Natural killer cell (primary cell): ENCODE results near the gene LMAN2. TPM values are rescaled to one million over a fixed set of nuclear protein-coding genes. Genes with fewer than 3 reads are reported as not detected.

ENCODE experiments used
- ATAC-seq, 3 donors: fragments of 150-1000 bp in 2 of 3; fragments of 200-7000 bp in 1 of 3; cut with Tn5 transposase; 1 replicate in 1 of 3; 2 replicates in 2 of 3; pipeline ENCODE4 v1.10.0; 2021; ENCODE audit warnings: mild to moderate bottlenecking in 2 of 3, moderate library complexity in 2 of 3
- DNase-seq, 2 donors: peaks; one replicate each; pipeline versions ENCODE4 v3.0.0 to v3.0.0-alpha.2; 2013 to 2021; ENCODE audit warnings: mixed read lengths in 1 of 2
- H3K27ac ChIP-seq: one replicate; pipeline ENCODE4 v1.5.1; 2013; ENCODE audit warnings: mild to moderate bottlenecking, low read length
- H3K27me3 ChIP-seq: one replicate; pipeline ENCODE4 v1.6.1; 2013; ENCODE audit warnings: low read length; ENCODE audit not compliant: control insufficient read depth, insufficient read depth
- H3K36me3 ChIP-seq: one replicate; pipeline ENCODE4 v1.6.1; 2013; ENCODE audit warnings: low read length; ENCODE audit not compliant: control insufficient read depth, insufficient read depth
- H3K4me1 ChIP-seq: one replicate; pipeline ENCODE4 v1.6.1; 2013; ENCODE audit warnings: low read length; ENCODE audit not compliant: control insufficient read depth, insufficient read depth
- H3K4me3 ChIP-seq: one replicate; pipeline ENCODE4 v1.5.1; 2013; ENCODE audit warnings: low read length
- H3K9me3 ChIP-seq: one replicate; pipeline ENCODE4 v1.6.1; 2013; ENCODE audit warnings: low read length; ENCODE audit not compliant: control insufficient read depth, insufficient read depth
- H3K27ac Mint-ChIP-seq, 2 donors: one replicate each; pipeline ENCODE4 v1.8.0; 2022; ENCODE audit warnings: mild to moderate bottlenecking in 2 of 2, mixed read lengths in 2 of 2, moderate library complexity in 1 of 2
- H3K27me3 Mint-ChIP-seq, 2 donors: one replicate each; pipeline ENCODE4 v1.8.0; 2022; ENCODE audit warnings: low read depth in 2 of 2, mixed read lengths in 2 of 2
- H3K36me3 Mint-ChIP-seq: one replicate; pipeline ENCODE4 v1.8.0; 2022; ENCODE audit warnings: mixed read lengths
- H3K4me1 Mint-ChIP-seq, 2 donors: one replicate each; pipeline ENCODE4 v1.8.0; 2022; ENCODE audit warnings: mixed read lengths in 2 of 2
- H3K4me3 Mint-ChIP-seq: one replicate; pipeline ENCODE4 v1.8.0; 2022; ENCODE audit warnings: mild to moderate bottlenecking, moderate library complexity, mixed read lengths
- H3K9me3 Mint-ChIP-seq, 2 donors: one replicate each; pipeline ENCODE4 v1.8.0; 2022; ENCODE audit warnings: mixed read lengths in 2 of 2
- WGBS: methylation state at CpG from one replicate; pipeline ENCODE4 v1.1.7; 2013; ENCODE audit warnings: missing lambda C conversion rate; ENCODE audit not compliant: insufficient coverage; 5-methylcytosine and 5-hydroxymethylcytosine counted together
- intact Hi-C: fragments of 100-400 bp; cut with micrococcal nuclease; formaldehyde crosslinking; loops from one replicate; pipeline ENCODE4 v1.14.2; 2022
- total RNA-seq, 4 donors: library from RNA; stranded (reverse); fragments of 120-200 nt in 1 of 4; gene quantifications; one replicate each; pipeline versions ENCODE4 v1.2.3 to v1.2.4, GENCODE V29; 2013 to 2022
- TF ChIP-seq, protein P1 (sequence below): fragments of 200-600 bp; IDR thresholded peaks from one replicate; pipeline ENCODE4 v1.8.0; 2022; ENCODE audit warnings: antibody characterized with exemption

Gene LMAN2
- total RNA-seq, 3 donors from 2014 or later (not counting 1 experiment from before 2014, with no cell fraction given) = 112 to 124 (median 114) TPM

DNA sequence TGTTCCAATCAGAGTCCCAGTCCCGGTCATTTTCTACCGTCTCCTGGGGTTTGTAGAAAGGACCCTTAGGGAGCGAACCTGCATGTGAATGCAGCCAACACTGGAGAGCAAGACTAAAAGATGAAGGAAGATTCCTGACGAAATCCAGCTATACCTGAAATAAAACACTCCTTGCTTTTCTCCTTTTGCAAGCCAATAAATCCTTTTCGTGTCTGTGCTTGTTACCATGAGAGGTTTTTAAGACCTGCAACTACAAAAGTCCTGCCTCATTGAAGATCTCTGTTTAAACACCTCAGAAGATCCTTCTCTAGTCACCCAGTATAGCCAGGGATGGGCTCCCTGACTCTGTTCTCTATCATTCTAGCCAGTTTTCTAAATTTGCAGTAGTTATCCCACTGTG lies 22.7 kb upstream of the LMAN2 start:
- Histone ChIP-seq H3K4me1 (peaks cover 47% of the 10 kb centered on the region), H3K4me3 (no peak overlapping the region), H3K9me3 (no peaks in the 10 kb centered on the region), H3K27me3 (no peaks in the 10 kb centered on the region), H3K27ac (no peak overlapping the region), H3K36me3 (peaks cover 31% of the 10 kb centered on the region)
- WGBS = 97% methylated on average over 5 of the region's 5 CpGs
- TF ChIP-seq, protein P1, sequence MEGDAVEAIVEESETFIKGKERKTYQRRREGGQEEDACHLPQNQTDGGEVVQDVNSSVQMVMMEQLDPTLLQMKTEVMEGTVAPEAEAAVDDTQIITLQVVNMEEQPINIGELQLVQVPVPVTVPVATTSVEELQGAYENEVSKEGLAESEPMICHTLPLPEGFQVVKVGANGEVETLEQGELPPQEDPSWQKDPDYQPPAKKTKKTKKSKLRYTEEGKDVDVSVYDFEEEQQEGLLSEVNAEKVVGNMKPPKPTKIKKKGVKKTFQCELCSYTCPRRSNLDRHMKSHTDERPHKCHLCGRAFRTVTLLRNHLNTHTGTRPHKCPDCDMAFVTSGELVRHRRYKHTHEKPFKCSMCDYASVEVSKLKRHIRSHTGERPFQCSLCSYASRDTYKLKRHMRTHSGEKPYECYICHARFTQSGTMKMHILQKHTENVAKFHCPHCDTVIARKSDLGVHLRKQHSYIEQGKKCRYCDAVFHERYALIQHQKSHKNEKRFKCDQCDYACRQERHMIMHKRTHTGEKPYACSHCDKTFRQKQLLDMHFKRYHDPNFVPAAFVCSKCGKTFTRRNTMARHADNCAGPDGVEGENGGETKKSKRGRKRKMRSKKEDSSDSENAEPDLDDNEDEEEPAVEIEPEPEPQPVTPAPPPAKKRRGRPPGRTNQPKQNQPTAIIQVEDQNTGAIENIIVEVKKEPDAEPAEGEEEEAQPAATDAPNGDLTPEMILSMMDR = no peak
- H3K27me3 Mint-ChIP-seq = no peaks in the 10 kb centered on the region
- ATAC-seq (no peak), DNase-seq (no peak)
- no peaks in the 10 kb centered on the region for H3K9me3 Mint-ChIP-seq
- H3K36me3 Mint-ChIP-seq = no peaks in the 10 kb centered on the region
- intact Hi-C loops = no loop called here
- peaks cover 12 to 22% of the 10 kb centered on the region in 2 donors for H3K4me1 Mint-ChIP-seq
- H3K4me3 Mint-ChIP-seq = peak overlapping the region; percentile 21
- H3K27ac Mint-ChIP-seq = peak overlapping the region in 1 of 2 donors; percentile 38

DNA sequence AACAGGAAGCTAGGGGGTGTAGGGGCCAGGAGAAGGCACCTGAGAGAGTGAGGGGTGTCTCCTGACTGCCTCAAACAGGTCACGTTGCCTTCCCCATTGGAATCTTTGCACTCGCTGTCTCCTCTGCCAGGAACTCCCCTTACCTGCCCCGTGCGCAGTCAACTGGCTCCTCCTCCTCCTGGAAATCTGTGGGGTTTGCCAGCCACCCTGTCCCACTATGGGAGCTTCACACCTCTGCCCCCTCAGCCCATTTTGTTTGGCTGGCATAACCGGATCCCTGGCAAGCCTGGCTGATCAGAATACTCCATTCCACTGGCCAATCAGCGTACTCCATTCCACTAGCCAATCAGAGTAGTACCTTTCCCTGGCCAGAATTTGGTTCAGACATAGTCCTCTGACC lies 22.3 kb upstream of the LMAN2 start:
- H3K4me1 Mint-ChIP-seq = peaks cover 16 to 26% of the 10 kb centered on the region in 2 donors
- Histone ChIP-seq H3K4me1 (peaks cover 47% of the 10 kb centered on the region), H3K4me3 (no peak overlapping the region), H3K9me3 (no peaks in the 10 kb centered on the region), H3K36me3 (peaks cover 35% of the 10 kb centered on the region), H3K27ac (peak overlapping the region; percentile 20), H3K27me3 (no peaks in the 10 kb centered on the region)
- H3K9me3 Mint-ChIP-seq = no peaks in the 10 kb centered on the region
- peak overlapping the region; percentile 21 for H3K4me3 Mint-ChIP-seq
- no peaks in the 10 kb centered on the region for H3K27me3 Mint-ChIP-seq
- H3K27ac Mint-ChIP-seq = peak overlapping the region in 1 of 2 donors; percentile 38
- intact Hi-C loops = no loop called here
- 73% methylated on average over 6 of the region's 6 CpGs for WGBS
- ATAC-seq = no peak
- TF ChIP-seq, protein P1 = no peak
- no peaks in the 10 kb centered on the region for H3K36me3 Mint-ChIP-seq
- DNase-seq = no peak

DNA sequence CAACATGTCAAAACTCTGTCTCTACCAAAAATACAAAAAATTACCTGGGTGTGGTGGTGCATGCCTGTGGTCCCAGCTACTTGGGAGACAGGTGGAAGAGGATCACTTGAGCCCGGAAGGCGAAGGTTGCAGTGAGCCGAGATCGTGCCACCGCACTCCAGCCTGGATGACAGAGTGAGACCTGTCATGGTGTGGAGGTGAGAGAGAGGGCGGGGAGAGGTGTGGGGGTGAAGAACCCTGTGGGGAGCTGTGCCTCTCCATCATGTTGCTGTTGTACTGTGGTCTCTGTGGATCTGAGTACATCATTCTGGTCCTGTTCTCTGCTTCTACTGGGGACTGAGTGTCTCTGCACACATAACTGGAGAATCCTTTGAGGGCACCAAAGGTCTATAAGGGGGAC lies 21.4 kb upstream of the LMAN2 start:
- Histone ChIP-seq H3K4me3 (no peak overlapping the region), H3K36me3 (peaks cover 44% of the 10 kb centered on the region), H3K27me3 (no peaks in the 10 kb centered on the region), H3K9me3 (no peaks in the 10 kb centered on the region), H3K4me1 (peaks cover 47% of the 10 kb centered on the region), H3K27ac (peak overlapping the region; percentile 20)
- DNase-seq = peak in 1 of 2 donors; percentile 56
- H3K27ac Mint-ChIP-seq = peak overlapping the region; percentile 50 to 55
- no peaks in the 10 kb centered on the region for H3K27me3 Mint-ChIP-seq
- H3K9me3 Mint-ChIP-seq = no peaks in the 10 kb centered on the region
- ATAC-seq = peak in 2 of 3 donors; percentile 33 to 41
- peaks cover 22 to 32% of the 10 kb centered on the region in 2 donors for H3K4me1 Mint-ChIP-seq
- H3K4me3 Mint-ChIP-seq = peak overlapping the region; percentile 33
- intact Hi-C loops = no loop called here
- WGBS = 76% methylated on average over 6 of the region's 6 CpGs
- H3K36me3 Mint-ChIP-seq = no peaks in the 10 kb centered on the region
- TF ChIP-seq, protein P1 = no peak
